Subcutaneous adipose tissue (tissue), 4 donors: ENCODE results near the gene TNS1. TPM values are rescaled to one million over a fixed set of nuclear protein-coding genes. Genes with fewer than 3 reads are reported as not detected.

Source experiments
- total RNA-seq, 4 donors: library from RNA; depleted of rRNA; stranded (reverse); fragments of >200 nt; gene quantifications; one replicate each; pipeline ENCODE4 v1.1.0, GENCODE V29; 2016
- TF ChIP-seq, protein P1 (sequence below): fragments of 450-650 bp; IDR thresholded peaks from one replicate; pipeline ENCODE4 v1.5.1; 2016; ENCODE audit warnings: low read depth, mild to moderate bottlenecking, control low read depth, antibody characterized with exemption, moderate library complexity

TNS1 gene
- total RNA-seq, 4 donors from 2014 or later: 310 to 1,168 (median 450) TPM

DNA sequence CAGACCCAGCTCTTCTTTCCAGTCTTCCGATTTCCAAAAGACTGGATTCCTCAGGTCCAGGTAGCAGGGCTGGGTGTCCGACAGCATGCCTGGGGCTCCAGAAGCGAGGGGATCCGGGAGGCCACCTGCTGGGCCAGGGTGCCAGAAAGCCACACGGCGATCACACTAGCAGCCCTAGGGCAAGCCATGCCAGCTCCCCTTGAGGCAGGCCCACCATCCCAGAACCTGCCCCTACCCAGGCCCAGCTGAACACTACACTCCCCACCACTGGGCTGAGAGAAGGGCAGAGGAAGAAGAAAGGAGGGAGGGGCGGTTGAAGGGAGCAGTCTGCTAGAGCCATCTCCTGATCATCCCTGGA lies 163.1 kb downstream of the TNS1 start:
- TF ChIP-seq, protein P1, sequence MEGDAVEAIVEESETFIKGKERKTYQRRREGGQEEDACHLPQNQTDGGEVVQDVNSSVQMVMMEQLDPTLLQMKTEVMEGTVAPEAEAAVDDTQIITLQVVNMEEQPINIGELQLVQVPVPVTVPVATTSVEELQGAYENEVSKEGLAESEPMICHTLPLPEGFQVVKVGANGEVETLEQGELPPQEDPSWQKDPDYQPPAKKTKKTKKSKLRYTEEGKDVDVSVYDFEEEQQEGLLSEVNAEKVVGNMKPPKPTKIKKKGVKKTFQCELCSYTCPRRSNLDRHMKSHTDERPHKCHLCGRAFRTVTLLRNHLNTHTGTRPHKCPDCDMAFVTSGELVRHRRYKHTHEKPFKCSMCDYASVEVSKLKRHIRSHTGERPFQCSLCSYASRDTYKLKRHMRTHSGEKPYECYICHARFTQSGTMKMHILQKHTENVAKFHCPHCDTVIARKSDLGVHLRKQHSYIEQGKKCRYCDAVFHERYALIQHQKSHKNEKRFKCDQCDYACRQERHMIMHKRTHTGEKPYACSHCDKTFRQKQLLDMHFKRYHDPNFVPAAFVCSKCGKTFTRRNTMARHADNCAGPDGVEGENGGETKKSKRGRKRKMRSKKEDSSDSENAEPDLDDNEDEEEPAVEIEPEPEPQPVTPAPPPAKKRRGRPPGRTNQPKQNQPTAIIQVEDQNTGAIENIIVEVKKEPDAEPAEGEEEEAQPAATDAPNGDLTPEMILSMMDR: no peak

DNA sequence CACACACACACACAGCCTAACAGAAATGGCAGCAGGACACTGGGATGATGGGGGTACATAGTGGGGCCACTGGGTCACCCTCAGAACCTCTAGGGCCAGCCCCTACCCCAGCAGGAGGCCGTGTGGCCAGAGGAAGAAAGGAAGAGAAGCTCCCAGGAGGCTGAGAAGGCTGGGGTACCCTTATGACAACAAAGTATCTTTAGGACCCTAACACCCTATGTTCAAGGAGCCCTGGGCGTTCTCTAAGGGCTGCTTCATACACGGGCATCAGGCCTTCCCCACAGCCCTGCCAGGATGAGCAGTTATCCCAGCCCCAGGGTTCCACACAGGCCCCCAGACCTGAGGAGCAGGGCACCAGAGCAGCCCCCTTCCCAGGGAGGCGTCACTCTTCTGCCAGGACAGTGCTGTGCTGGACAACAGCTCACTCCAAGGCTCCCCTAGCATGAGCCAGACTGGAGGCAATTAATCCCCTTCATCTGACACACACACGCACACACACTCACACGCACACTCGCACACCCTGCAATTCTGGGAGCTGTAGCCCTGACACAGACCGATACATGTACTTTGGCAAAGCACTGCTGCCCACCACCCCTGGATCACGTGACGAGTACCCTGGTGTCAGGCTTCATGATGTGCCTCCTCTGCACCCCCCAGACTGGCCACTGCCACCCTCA lies 163.6 kb downstream of the TNS1 start:
- TF ChIP-seq, protein P1: no peak

DNA sequence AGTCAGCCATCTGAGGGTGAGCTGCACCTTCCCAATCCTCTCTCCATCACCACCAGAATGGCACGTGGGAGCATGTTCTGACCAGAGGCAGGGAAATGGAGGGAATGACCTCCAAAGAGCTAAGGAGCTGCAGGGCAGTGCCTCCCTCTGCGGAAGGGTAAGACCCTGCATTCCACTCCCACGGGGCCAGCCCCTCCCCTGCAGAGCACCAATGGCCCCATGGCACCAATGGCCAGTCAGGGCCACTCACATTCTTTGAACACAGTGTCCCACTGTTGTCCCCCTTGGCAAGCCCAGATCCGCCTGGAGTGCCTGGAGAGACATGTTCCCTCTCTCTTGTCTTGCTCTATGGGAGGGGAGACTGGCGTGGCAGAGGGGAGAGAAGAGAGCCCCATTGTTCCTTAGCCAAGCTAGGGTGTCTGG lies 164.4 kb downstream of the TNS1 start:
- TF ChIP-seq, protein P1: no peak

DNA sequence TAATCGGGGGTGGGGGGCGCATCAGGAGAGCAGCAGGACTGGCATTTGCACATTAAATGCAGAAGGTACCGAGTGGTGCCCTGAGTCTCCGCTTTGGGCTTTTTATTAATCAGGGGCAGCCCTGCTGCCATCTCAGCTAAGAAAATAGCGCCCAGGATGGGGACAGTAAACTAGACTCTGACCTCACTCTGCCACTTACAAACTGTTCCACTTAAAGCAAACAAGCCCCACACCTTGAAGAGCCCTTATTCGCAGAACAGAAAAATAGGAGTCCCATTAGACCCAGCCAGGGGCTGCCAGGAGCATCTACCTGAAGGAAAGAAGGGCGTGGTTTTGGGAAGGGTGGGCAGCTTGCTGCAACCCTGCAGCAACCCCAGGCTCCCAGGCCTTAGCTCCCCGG lies 165.3 kb downstream of the TNS1 start:
- TF ChIP-seq, protein P1: no peak

DNA sequence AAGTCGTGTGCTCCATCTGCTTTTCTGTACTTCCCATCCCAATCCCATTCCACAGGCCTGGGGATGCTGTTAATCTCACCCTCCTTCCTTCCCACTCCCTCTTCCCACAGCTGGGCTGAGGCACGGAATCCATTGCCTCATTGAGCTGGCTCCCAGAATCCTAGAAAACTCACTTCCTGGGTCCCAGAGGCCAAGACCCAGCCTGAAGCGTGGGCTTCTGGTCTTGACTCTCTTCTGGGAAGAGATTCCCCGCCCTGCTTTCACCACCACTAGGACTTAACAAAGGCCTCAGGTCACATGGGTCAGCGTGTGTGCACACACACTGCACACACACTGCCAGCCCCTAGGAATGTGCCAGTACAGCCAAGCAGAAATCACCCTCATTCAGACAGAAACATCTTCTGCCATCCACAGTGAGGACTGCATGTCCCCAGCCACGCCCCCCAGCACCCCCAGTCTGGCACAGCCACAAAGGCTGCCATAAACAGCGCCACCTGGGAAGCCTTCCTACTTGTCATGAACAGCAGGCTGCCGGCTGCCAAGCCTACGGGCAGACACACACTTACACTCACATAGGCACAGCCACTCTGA lies 165.8 kb downstream of the TNS1 start:
- TF ChIP-seq, protein P1: no peak

DNA sequence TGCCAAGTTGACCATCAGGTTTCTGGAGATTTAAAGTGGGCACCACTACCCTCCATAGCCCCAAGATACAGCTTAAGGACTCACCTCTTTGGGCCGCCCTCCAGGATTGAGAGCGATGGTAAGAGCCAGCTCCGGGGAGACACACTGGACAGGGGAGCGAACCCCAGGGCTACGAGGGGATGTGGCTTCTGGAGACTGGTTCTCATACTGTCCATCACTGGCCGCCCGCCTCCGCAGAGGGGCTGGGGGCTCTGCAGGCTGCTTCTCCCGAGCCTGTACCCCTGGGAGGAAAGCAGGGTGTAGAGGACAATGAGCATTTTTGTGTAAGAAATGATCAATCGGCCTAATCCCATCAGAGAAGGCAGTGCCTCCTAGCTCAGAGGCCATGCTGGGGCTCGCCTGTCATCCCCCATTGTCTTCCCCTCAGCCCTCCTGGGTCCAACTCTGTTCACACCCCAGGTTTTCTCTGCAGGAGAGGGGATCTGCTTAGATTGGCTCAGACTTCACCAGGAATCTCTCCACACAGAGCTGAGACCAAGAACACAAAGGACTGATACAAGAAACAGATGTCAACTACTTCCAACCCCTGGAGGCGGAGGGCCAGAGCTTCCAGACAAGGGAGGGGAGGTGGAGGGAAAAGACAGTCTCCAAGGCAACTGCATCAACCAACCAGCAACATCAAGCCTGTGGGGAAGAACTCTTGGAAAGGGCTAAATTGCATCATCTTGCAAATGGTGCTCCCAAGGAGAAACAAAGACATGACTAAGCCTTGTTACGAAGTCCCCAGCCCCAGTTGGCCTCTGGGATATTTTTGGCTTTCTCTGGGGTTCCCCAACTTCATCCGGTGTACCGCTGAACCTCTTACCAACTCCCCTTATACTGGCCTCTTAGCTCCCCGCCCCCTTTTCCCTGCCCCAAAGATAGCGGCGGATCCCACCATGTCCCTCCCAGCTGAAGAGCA lies 166.6 kb downstream of the TNS1 start:
- TF ChIP-seq, protein P1: no peak
